Endothelial cell of umbilical vein (primary cell): ENCODE measurements around the gene MAP2K1. TPM values are rescaled to one million over a fixed set of nuclear protein-coding genes. Genes with fewer than 3 reads are reported as not detected.

Experiments used
- BruUV-seq: library from RNA; stranded (reverse); fragments of 400-500 nt; replicated peaks from 2 replicates; lab custom pipeline; 2021; lab: Mats Ljungman, UMichigan
- CTCF ChIA-PET: fragments of 300-600, 350-600 bp; sonication (Branson Sonifier 250); formaldehyde crosslinking; loops from one replicate; lab custom pipeline; 2021; ENCODE audit warnings: antibody characterized with exemption, inconsistent platforms; lab: Charles Lee
- POLR2A ChIA-PET: fragments of 300-600, 350-600 bp; sonication (Branson Sonifier 250); formaldehyde crosslinking; loops from one replicate; lab custom pipeline; 2021; ENCODE audit warnings: antibody characterized with exemption, inconsistent platforms; lab: Charles Lee
- DNase-seq: peaks from one replicate; pipeline ENCODE4 v3.0.0-alpha.2; 2011; ENCODE audit warnings: low read depth, low spot score
- FAIRE-seq: peaks from 2 replicates; lab custom pipeline; 2011; peaks lifted over from hg19 to GRCh38; lab: Jason Lieb, UNC
- H2AFZ ChIP-seq: 2 replicates; pipeline ENCODE4 v1.6.0; 2012; ENCODE audit warnings: low read depth, low read length, control low read depth, inconsistent platforms
- H3K27ac ChIP-seq: 2 replicates; pipeline ENCODE4 v1.5.1; 2011; ENCODE audit warnings: low read depth, mild to moderate bottlenecking, control low read depth, low read length, moderate library complexity; ENCODE audit not compliant: insufficient read depth
- H3K27me3 ChIP-seq, 2 experiments: 2 replicates each; pipeline versions ENCODE4 v1.6.0 to v1.6.1; 2011; ENCODE audit warnings: low read length in 2 of 2, mixed read lengths in 1 of 2; ENCODE audit not compliant: control insufficient read depth in 2 of 2, insufficient read depth in 2 of 2
- H3K36me3 ChIP-seq, 2 experiments: 2 replicates in 1 of 2; 3 replicates in 1 of 2; pipeline ENCODE4 v1.5.1; 2011; ENCODE audit warnings: low read length in 2 of 2, mild to moderate bottlenecking in 1 of 2, moderate library complexity in 1 of 2; ENCODE audit not compliant: control insufficient read depth in 2 of 2, insufficient read depth in 2 of 2; ENCODE audit errors: extremely low read depth in 1 of 2
- H3K4me1 ChIP-seq: 3 replicates; pipeline ENCODE4 v1.5.1; 2011; ENCODE audit warnings: mild to moderate bottlenecking, low read length; ENCODE audit not compliant: control insufficient read depth, insufficient read depth; ENCODE audit errors: extremely low read depth
- H3K4me2 ChIP-seq: 2 replicates; pipeline ENCODE4 v1.6.1; 2011; ENCODE audit warnings: low read length, control low read depth, mixed read lengths; ENCODE audit not compliant: insufficient read depth
- H3K4me3 ChIP-seq, 3 experiments: fragments of 200-600 bp in 1 of 3; sonication (generic), shearing (Covaris generic) in 1 of 3; replicated peaks in 1 of 3; 2 replicates each; pipeline ENCODE4 v1.5.1; 2011 to 2016; ENCODE audit warnings: control low read depth in 3 of 3, low read length in 3 of 3, mild to moderate bottlenecking in 2 of 3, inconsistent platforms in 1 of 3, low read depth in 1 of 3, moderate library complexity in 1 of 3; ENCODE audit not compliant: insufficient read depth in 1 of 3
- H3K79me2 ChIP-seq: 2 replicates; pipeline ENCODE4 v1.6.0; 2012; ENCODE audit warnings: low read length, inconsistent platforms; ENCODE audit not compliant: control insufficient read depth, insufficient read depth
- H3K9ac ChIP-seq: replicated peaks from 2 replicates; pipeline ENCODE3; 2011; ENCODE audit warnings: low read length, control low read depth; ENCODE audit not compliant: insufficient read depth; ENCODE audit errors: extremely low read depth
- H3K9me1 ChIP-seq: replicated peaks from 3 replicates; pipeline ENCODE4 v1.6.0; 2011; ENCODE audit warnings: mild to moderate bottlenecking, low read length; ENCODE audit not compliant: control insufficient read depth, insufficient read depth; ENCODE audit errors: extremely low read depth
- H3K9me3 ChIP-seq: replicated peaks from 2 replicates; pipeline ENCODE4 v1.5.1; 2012; ENCODE audit warnings: low read length, inconsistent platforms; ENCODE audit not compliant: control insufficient read depth, insufficient read depth
- H4K20me1 ChIP-seq: replicated peaks from 2 replicates; pipeline ENCODE3; 2011; ENCODE audit warnings: mild to moderate bottlenecking, low read length; ENCODE audit not compliant: control insufficient read depth, insufficient read depth; ENCODE audit errors: extremely low read depth
- CTCF ChIP-seq, 2 donors: IDR thresholded peaks; 1 replicate in 1 of 2; 2 replicates in 1 of 2; pipeline ENCODE4 v1.5.1; 2011; ENCODE audit warnings: low read length in 2 of 2, mild to moderate bottlenecking in 2 of 2, moderate library complexity in 2 of 2, control low read depth in 1 of 2, inconsistent platforms in 1 of 2, low read depth in 1 of 2; ENCODE audit not compliant: insufficient read depth in 1 of 2; ENCODE audit errors: extremely low read depth in 1 of 2
- EZH2 ChIP-seq: IDR thresholded peaks from 2 replicates; pipeline ENCODE4 v1.6.1; 2012; ENCODE audit warnings: borderline replicate concordance, low read depth, mild to moderate bottlenecking, moderate library complexity, low read length, inconsistent platforms; ENCODE audit not compliant: severe bottlenecking
- FOS ChIP-seq: IDR thresholded peaks from 2 replicates; pipeline ENCODE4 v1.6.1; 2011; ENCODE audit warnings: mild to moderate bottlenecking, low read length, moderate library complexity, borderline replicate concordance; ENCODE audit not compliant: insufficient read depth
- GATA2 ChIP-seq: IDR thresholded peaks from 2 replicates; pipeline ENCODE4 v1.7.0; 2011; ENCODE audit warnings: low read depth, mild to moderate bottlenecking, moderate library complexity, mixed read lengths, low read length; ENCODE audit not compliant: insufficient read length, insufficient read depth
- JUN ChIP-seq: IDR thresholded peaks from 2 replicates; pipeline ENCODE4 v1.6.1; 2011; ENCODE audit warnings: borderline replicate concordance, low read depth; ENCODE audit not compliant: insufficient read length, insufficient read depth
- MYC ChIP-seq: IDR thresholded peaks from one replicate; pipeline ENCODE4 v1.6.1; 2011; ENCODE audit warnings: mild to moderate bottlenecking, low read depth, low read length
- POLR2A ChIP-seq: IDR thresholded peaks from 2 replicates; pipeline ENCODE4 v1.6.1; 2012; ENCODE audit warnings: low read depth, mild to moderate bottlenecking, control low read depth, low read length
- POLR2AphosphoS5 ChIP-seq: IDR thresholded peaks from 2 replicates; pipeline ENCODE4 v1.6.1; 2012; ENCODE audit warnings: low read depth, mild to moderate bottlenecking, control low read depth, low read length, moderate library complexity; ENCODE audit not compliant: insufficient read depth
- dilution Hi-C: fragments of 300-500 bp; cut with MboI; formaldehyde crosslinking; loops from one replicate; pipeline ENCODE4 v1.15.0; 2019; ENCODE audit warnings: low sequenced_read_pairs; ENCODE audit not compliant: extremely low pct_ligation_motif_present
- intact Hi-C: fragments of 100-400 bp; cut with micrococcal nuclease; formaldehyde crosslinking; loops from one replicate; pipeline ENCODE4 v1.10.0; 2022
- polyA plus RNA-seq, 4 experiments: library from polyadenylated mRNA; depleted of rRNA in 3 of 4; stranded (reverse) in 3 of 4; unstranded in 1 of 4; fragments of >200 nt; gene quantifications; 2 replicates each; pipeline versions ENCODE4 v1.2.1 to v1.2.3, GENCODE V29; 2011 to 2012; ENCODE audit warnings: missing spikeins in 1 of 4
- total RNA-seq: library from RNA; stranded (reverse); gene quantifications from 2 replicates; pipeline ENCODE4 v1.2.3, GENCODE V29; 2021
- TF ChIP-seq, protein P1 (sequence below): IDR thresholded peaks from 2 replicates; pipeline ENCODE4 v1.6.1; 2011; ENCODE audit not compliant: insufficient read depth, insufficient read length

MAP2K1 gene
- total and polyA plus RNA-seq, 2 donors (not counting 3 experiments of a cell fraction or from before 2014, with no cell fraction given), result 30.9 to 45.1 TPM

GRCh38 chr15:66356359-66357236 is 30.1 kb upstream of the MAP2K1 start, which contains the start of gene TIPIN:
Gene TIPIN, minus strand, starts transcription at chr15:66356685. Its CDS starts 3,738 bp downstream, at chr15:66352947.
- Histone ChIP-seq H3K27me3 (no peaks in the 10 kb centered on the region), H3K4me3 (peak within 1 kb of the TSS; percentile 33 to 82 (median 65)), H3K4me1 (peaks cover 6% of the 10 kb centered on the region), H3K4me2 (peak within 1 kb of the TSS; percentile 80), H3K79me2 (peaks cover 13% of the 10 kb centered on the region), H3K36me3 (no peaks in the 10 kb centered on the region), H3K9me1 (no peaks in the 10 kb centered on the region), H4K20me1 (no peaks in the 10 kb centered on the region), H3K9ac (peak within 1 kb of the TSS; percentile 89), H2AFZ (peak within 1 kb of the TSS; percentile 82), H3K9me3 (no peaks in the 10 kb centered on the region), H3K27ac (peak within 1 kb of the TSS; percentile 58)
- intact Hi-C loops (loop anchor here (1.0 kb wide), 3 partner anchors 13 to 141 kb away; partner anchors contain the start of genes MAP2K1 and SNAPC5), dilution Hi-C loops (no loop called here)
- CTCF ChIA-PET, result interaction anchor here (0.8 to 4.6 kb wide), 3 partner anchors 13 to 141 kb away, joined by 3 to 33 read pairs (median 4); partner anchors contain the start of genes MAP2K1 and SNAPC5
- POLR2A ChIA-PET, result interaction anchor here (0.6 to 0.7 kb wide), 2 partner anchors 13 to 431 kb away, joined by 4 read pairs; no protein-coding TSS in a partner anchor
- peak; percentile 33 for TF ChIP-seq MYC
- TF ChIP-seq, protein P1, sequence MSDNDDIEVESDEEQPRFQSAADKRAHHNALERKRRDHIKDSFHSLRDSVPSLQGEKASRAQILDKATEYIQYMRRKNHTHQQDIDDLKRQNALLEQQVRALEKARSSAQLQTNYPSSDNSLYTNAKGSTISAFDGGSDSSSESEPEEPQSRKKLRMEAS, result peak; percentile 39
- TF ChIP-seq EZH2, result no peak
- no peak for TF ChIP-seq JUN
- TF ChIP-seq POLR2A, result peak; percentile 81
- TF ChIP-seq POLR2AphosphoS5, result peak; percentile 68
- TF ChIP-seq GATA2, result no peak
- peak; percentile 12 for TF ChIP-seq FOS
- TF ChIP-seq CTCF (IDR thresholded peaks at IDR 0.05; ENCODE audit: extremely low read depth in 1 of 2, insufficient read depth in 1 of 2, low read depth in 1 of 2, low read length in 2 of 2), result no peak
- TSS peak; percentile 98 for BruUV-seq
- peak; percentile 95 for FAIRE-seq
- peak; percentile 97 for DNase-seq
